NOMO-1 (cell line): ENCODE results near the gene LSP1.
"Not testable (repeated sequence)": the region's sequence is repeated elsewhere in the genome, so short reads cannot be mapped to it uniquely, and the experiment has no call there.

Experiments used
- DNase-seq, 2 experiments: peaks; one replicate each; lab custom pipeline; 2025; ENCODE audit not compliant: unreplicated experiment in 2 of 2; lab: John Stamatoyannopoulos, UW

The LSP1 gene

GRCh38 chr11:1875093-1875850, 22.4 kb downstream of the LSP1 start:
- no peak for DNase-seq

- DNase-seq, result not testable (repeated sequence)
Observed at GRCh38 chr11:1875851-1876301, 23.0 kb downstream of the LSP1 start.

- no peak for DNase-seq
Observed at GRCh38 chr11:1876361-1877063, 23.6 kb downstream of the LSP1 start.

DNA sequence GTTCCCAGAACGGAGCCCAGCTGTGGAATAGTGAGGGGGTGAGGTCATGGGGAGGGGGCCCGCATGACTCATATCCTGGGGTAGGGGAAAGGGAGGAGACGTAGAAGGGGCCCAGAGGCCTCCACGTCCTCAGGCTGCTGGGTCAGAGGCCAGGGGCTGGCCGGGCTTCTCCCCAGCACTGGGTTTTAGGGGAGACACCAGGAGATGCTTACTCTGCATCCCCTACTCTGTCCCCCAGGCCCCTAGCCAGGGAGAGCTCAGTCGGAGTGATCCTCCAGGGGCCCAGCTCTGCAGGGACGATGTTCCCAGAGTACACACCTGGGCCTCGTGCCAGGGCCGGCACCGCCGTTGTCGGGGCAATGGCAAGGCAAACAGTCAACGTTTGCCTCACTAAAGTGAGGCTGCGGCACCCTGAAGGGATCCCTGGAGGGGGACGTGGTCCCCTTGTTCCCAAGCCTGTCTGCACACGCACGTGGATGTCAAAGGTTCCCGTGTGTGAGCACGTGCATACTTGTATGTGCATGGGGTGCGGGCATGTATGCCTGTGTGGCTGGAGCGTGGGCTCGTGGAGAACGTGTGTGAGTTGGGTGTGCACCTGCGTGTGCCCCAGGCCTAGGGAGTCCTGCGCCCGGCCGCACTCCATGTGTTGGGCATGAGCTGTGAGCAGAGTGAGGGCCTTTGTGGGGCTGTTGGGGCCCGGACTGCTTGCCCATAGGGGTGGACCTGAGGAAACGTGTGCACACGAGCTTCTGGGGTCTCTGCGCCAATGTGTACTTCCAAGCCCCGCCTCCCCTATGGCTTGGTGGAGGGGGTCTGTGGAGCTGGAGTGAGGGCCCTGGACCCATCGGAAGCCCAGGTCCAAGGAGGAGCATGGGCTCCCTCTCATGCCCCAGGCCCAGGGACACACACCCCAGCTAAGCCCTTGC, 24.6 kb downstream of the LSP1 start:
- no peak for DNase-seq

DNA sequence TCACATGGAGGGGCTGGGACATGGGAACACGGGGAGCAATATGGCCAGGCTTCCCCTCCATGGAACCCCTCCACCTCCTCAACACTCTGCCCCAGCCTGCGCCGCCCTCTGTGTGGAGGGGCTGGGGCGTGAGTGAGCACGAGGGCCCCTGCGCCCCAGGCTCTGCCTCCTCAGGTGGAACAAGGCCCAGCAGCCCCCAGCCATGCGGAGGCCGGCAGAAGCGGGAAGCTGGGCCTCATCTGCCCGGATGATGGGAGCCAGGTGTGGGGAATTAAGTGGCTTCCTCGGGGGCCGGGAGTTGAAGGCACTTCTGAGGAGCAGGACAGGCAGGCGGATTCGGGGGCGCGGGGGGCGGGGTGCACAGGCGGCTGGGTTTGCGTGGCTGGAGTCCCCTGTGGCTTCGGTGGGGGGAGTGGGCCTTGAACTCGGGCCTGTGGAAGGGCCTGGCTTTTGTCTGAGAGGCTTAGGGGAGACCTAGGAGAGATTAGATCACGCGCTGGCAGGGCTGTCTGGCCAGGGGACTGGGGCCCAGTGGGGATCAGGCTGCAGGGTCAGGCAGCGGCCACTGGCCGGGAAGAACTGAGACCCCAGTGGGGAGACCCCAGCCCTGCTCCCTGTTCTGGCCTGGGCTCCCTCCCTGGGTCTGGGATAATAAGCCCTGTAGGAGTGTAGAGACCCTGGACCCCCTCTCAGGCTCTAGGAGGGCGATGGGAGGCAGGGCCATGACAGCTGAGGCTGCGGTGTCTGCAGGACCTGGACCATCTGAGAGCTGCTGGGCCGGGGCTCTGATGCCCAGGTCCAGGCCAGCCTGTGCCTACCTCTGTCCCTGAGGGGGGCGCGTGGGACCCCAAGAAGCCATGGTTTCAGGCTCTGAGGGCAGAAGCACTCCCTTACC, 25.5 kb downstream of the LSP1 start:
- DNase-seq, result no peak

DNA sequence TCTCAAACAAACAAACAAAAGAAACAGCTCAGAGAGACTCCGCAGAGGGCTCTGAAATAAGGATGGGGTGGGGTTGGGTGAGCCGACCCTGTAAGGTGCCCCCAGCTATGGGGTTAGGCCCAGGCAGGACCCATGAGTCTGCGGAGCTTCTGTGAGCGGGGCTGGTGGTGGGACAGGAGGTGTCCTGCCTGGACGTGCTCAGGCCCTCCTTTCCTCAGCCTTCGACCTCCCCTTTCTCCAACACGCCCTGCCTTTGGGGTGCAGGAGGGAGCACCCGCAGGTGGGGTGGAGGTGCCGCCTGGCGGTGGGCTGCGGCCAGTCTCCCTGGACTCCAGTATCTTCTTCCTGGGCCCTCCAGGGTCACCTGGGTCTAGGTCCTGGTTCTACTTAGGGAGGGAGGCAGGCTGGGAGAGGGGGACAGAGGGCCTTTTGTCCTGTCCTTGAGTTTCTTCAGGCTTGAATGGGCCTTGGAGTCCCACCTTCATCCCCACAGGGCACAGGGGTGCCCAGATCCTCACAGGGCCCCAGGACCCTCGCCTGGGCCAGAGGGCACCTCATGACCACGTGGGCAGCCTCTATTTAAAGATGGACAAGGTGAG, 26.6 kb downstream of the LSP1 start:
- DNase-seq, result no peak

GRCh38 chr11:1879941-1880720, 27.2 kb downstream of the LSP1 start:
- no peak for DNase-seq

DNA sequence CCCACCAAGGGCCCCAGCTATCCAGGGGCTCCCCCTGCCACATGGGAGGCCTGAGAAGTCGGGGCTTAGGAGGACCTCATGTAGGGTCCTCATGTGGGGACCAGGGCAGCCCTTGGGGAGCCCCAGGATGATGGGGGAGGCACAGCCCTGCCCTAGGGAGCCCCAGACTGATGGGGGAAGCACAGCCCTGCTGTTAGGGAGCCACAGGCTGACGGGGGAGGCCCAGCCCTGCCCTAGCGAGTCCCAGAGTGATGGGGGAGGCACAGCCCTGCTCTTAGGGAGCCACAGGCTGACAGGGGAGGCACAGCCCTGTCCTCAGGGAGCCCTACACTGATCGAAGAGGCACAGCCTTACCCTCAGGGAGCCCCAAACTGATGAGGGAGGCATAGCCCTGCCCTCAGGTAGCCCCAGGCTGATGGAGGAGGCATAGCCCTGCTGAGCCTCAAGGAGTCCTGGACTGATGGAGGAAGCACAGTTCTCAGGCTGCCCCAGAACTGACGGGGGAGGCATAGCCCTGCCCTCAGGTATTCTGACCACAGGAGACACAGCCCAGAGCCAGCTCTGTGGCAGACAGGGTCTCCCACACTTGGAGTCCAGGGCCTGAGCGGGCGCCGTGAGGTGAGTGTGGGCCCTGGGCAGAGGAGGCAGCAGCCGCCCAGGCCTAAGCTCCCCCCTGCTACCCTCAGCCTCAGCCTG, 28.0 kb downstream of the LSP1 start:
- no peak for DNase-seq

DNA sequence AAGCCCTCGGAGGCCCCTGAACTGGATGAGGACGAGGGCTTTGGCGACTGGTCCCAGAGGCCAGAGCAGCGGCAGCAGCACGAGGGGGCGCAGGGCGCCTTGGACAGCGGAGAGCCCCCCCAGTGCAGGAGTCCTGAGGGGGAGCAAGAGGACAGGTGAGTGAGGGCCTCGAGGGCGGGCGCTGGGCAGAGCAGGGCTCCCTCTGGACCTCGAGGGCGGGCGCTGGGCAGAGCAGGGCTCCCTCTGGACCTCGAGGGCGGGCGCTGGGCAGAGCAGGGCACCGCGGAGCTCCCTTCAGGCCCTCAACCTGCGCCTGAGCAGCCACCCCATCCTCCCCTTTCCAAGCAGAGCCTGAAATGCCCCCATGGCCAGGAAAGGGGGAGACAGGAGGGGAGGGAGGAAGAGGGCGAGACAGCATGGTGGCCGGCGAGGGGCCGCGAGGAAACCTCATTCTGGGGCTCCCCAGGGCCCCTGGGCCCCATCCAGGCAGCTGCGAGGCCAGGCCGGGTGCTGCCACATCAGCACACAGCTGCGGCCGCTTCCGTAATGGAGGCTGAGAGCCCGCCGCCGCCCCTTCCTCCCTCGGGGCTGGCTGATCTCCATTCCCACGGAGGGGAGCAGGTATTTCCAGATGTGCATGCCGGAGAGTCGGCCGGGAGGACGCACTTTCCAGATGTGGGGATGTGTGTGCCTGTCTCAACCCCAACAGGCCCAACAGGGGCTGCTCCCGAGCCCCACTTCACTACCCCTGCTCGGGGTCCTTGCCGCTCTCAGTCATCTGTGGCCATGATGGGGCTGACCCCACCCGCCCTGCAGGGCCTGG, 28.8 kb downstream of the LSP1 start:
- DNase-seq, result no peak

DNA sequence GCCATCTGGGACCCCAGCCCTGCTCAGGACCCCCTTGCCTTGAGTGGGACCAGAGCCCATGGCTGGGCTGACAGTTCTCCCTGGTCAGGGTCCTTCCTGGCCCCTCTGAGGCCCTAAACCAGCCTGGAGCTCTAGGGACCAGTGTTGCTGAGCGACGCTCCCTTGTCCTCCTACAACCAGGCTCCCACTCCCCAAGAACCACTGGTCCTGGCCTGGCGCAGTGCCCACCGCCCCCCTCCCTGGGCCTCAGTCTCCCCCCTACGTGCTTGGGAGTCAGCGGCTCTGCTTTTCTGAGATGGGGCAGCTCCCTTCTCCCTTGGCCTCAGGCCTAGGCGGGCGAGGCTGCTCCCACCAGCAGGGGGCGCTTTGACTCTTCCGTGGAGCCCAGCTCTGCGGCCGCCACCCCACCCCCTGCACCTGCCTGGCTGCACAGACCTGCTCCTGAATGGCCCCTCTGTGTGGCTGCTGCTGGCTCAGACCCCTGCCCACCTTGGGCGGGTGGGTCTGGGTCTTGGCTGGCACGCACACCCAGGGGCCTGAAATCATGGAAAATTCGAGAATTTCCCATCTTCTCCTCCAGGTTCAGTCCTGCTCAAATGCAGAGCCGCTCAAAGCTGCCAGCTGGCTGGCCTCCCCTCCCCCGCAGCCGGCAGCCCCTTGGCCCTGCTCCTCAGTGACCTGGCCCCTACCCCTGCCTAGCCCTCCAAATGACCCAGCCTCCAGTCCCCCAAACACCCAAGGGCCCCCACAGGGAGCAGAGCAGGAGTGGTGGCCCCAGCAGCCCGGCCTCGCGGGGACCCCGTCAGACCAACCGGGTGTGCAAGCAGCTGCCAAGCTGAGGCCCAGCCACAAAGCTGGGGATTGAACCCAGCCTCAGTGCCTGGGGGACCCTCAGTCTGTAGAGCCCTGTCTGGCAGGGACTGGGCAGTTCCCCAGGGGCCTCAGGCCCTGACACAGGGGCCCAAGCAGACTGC, 29.7 kb downstream of the LSP1 start:
- peak; percentile 31 to 42 for DNase-seq

- DNase-seq, result no peak
Observed at GRCh38 chr11:1883346-1884302, 30.7 kb downstream of the LSP1 start.

DNA sequence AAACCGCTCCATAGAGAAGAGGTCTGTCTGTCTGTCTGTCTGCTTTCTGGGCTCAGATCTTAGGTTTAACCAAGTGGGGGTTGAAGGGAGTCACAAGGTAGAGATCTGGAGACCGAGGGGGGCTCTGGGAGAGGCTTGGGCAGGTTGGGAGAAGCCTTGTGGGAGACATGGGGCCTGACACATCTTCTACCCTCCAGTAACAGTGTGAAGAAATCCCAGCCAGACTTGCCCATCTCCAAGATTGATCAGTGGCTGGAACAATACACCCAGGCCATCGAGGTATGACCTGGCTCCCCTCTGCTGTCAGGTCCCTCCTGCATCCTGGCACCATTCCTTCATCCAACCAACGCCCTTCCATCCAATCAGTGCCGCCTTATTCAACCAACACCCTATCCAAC, 31.4 kb downstream of the LSP1 start:
- no peak for DNase-seq

- not testable (repeated sequence) for DNase-seq
Observed at GRCh38 chr11:1886551-1886950, 33.7 kb downstream of the LSP1 start.

DNA sequence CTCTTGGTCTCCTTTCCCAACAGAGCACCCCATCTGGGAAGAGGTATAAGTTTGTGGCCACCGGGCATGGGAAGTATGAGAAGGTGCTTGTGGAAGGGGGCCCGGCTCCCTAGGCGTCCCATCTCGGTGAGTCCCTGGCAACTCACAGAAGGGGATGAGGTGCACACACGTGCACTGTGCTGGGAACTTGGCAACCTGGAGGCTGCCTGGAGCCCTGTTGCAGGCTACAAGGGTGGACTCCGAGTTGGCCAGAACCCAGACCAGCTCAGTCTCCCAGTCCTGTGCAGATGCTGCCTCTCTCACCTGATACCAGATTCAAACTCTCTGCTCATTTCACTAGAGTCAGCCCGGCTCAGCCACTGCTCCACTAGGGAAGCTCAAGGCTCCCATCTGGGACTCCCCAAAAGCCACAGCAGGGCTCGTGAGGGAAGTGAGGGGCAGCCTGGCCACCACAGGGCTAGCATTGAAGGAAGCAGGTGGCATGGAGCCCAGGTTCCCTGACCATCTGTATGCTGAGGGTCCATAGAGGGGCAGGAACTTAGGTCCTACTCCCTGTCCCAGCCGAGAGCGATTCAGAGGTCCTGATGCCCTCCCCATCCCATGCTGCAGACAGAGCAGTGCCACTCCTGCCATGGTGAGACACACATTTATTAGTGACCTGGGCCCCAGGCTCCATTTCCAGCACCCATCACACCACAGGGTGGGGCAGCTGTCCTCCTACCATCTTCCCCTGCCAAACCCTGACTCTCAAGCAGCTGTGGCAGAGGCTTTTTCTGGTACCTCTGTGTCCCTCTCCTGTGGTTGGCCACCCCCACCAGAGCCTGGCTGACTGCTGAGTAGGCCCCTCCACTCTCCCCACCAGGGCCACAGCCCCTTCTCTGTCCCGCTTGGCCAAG, 34.8 kb downstream of the LSP1 start:
- no peak for DNase-seq
